Measurements from ENCODE around the gene LRRC39. TPM values are rescaled to one million over a fixed set of nuclear protein-coding genes. Genes with fewer than 3 reads are reported as not detected.

The LRRC39 gene
- total RNA-seq, 1 donor from 2014 or later, result 0.63 TPM

DNA sequence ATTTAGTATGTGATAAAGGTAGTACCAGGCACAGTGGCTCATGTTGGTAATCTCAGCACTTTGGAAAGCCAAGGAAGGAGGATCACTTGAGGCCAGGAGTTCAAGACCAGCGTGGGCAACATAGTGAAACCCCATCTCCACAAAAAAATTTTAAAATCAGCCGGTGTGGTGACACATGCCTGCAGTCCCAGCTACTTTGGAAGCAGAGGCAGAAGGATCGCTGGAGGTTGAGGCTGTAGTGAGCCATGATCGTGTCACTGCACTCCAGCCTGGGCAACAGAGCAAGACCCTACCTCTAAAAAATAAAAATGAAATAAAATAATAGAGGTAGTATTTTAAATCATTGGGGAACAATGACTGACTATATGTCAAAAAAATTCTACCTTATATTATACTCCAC is 62.5 kb downstream of the LRRC39 start:
- H3K4me3 Mint-ChIP-seq, result no peak overlapping the region
- peaks cover 4% of the 10 kb centered on the region for H3K36me3 Mint-ChIP-seq
- H3K27ac Mint-ChIP-seq, result no peak overlapping the region
- DNase-seq (ENCODE audit: extremely low spot score, unreplicated experiment), result no peak
- TF ChIP-seq, protein P1, sequence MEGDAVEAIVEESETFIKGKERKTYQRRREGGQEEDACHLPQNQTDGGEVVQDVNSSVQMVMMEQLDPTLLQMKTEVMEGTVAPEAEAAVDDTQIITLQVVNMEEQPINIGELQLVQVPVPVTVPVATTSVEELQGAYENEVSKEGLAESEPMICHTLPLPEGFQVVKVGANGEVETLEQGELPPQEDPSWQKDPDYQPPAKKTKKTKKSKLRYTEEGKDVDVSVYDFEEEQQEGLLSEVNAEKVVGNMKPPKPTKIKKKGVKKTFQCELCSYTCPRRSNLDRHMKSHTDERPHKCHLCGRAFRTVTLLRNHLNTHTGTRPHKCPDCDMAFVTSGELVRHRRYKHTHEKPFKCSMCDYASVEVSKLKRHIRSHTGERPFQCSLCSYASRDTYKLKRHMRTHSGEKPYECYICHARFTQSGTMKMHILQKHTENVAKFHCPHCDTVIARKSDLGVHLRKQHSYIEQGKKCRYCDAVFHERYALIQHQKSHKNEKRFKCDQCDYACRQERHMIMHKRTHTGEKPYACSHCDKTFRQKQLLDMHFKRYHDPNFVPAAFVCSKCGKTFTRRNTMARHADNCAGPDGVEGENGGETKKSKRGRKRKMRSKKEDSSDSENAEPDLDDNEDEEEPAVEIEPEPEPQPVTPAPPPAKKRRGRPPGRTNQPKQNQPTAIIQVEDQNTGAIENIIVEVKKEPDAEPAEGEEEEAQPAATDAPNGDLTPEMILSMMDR (conservative IDR thresholded peaks at IDR 0.05), result no peak
- H3K4me1 Mint-ChIP-seq (ENCODE audit: unreplicated experiment), result no peaks in the 10 kb centered on the region
- no peaks in the 10 kb centered on the region for H3K27me3 Mint-ChIP-seq
- H3K9me3 Mint-ChIP-seq, result no peaks in the 10 kb centered on the region

DNA sequence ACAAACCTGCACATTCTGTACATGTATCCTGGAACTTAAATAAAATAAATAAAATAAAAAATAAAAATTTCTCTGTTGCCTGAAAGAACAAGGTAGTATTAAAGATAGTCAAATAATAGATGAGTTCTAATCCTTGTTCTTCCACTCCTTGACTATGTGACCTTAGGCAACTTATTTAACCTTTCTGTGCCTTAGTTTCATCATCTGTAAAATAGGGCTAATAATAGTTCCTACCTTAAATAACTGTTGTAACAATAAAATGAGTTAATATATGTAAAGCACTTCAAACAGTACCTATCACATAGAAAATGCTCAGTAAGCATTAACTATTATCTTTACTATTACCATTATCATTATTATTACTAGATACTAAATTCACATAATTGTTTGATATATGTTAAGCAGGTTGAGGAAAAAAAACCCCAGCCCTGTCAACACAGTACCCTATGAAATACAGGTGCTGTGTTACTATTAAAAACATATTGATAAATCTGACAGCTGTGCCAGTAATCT is 68.4 kb downstream of the LRRC39 start:
- Mint-ChIP-seq H3K4me3 (no peak overlapping the region), H3K4me1 (ENCODE audit: unreplicated experiment) (no peaks in the 10 kb centered on the region), H3K36me3 (peaks cover 7% of the 10 kb centered on the region), H3K9me3 (no peaks in the 10 kb centered on the region), H3K27ac (no peak overlapping the region), H3K27me3 (no peaks in the 10 kb centered on the region)
- TF ChIP-seq, protein P1 (conservative IDR thresholded peaks at IDR 0.05), result no peak
- no peak for DNase-seq (ENCODE audit: extremely low spot score, unreplicated experiment)

DNA sequence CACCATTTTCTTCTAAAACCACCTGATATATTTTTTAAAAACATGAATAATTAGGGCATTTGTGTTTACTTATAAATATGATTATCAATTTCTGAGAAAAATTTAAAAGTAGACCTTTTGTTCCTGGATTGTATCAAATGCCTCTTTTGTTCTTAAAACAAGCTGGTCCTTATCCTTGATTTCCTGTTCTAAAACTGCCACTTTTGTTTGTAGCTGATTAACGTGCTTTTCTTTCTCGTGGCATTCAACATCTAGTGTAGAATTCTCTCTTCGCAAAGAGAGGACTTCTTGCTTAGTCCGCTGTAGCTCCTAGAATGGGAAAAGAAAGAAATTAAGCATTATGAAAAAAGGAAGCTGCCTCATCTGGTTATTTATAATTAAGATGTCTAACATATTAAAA is 70.4 kb downstream of the LRRC39 start:
- Mint-ChIP-seq H3K36me3 (peaks cover 3% of the 10 kb centered on the region), H3K4me3 (no peak overlapping the region)
- TF ChIP-seq, protein P1 (conservative IDR thresholded peaks at IDR 0.05), result no peak

DNA sequence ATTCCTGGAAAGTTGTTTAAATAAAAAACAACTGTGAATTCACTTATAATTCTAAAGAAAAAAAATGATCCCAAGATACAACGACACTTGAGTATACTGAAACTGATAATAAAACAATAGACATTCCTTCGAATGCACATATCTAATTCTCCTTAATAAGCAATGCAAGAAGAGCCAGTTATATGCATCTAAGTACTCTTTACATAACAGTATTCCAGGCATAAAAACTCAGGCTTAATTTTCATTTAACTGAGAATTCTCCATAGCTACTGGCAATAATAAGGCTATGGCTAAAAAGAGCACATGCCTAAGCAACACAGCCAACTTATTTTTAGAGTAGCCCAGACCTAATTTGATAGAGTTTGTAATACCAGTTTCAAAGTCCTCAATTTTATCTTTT is 76.5 kb downstream of the LRRC39 start:
- no peak overlapping the region for H3K4me3 Mint-ChIP-seq
- H3K9me3 Mint-ChIP-seq, result no peaks in the 10 kb centered on the region
- no peaks in the 10 kb centered on the region for H3K27me3 Mint-ChIP-seq
- H3K27ac Mint-ChIP-seq, result no peak overlapping the region
- H3K4me1 Mint-ChIP-seq (ENCODE audit: unreplicated experiment), result no peaks in the 10 kb centered on the region
- DNase-seq (ENCODE audit: extremely low spot score, unreplicated experiment), result no peak
- H3K36me3 Mint-ChIP-seq, result peaks cover 15% of the 10 kb centered on the region
- TF ChIP-seq, protein P1 (conservative IDR thresholded peaks at IDR 0.05), result no peak

More for the DNA sequence above, 70.4 kb downstream of the LRRC39 start:
- no peak for DNase-seq (ENCODE audit: extremely low spot score, unreplicated experiment)
- Mint-ChIP-seq H3K4me1 (ENCODE audit: unreplicated experiment) (no peaks in the 10 kb centered on the region), H3K27me3 (no peaks in the 10 kb centered on the region), H3K27ac (no peak overlapping the region), H3K9me3 (no peaks in the 10 kb centered on the region)

DNA sequence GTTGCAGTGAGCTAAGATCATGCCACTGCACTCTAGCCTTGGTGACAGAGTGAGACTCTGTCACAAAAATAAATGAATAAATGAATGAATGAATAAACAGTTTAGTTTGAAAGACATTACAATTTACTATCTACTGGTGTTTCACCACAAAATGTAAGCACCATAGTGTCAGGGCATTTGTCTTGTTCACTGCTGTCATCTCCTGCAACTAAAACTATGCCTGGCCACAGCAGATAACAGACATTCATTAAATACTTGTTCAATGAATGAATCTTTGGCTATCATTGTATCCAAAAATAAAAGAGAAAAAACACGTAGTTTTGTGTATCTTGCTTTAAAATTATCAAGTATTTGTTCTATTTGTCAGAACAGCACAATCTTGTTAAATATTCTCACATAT is 77.9 kb downstream of the LRRC39 start:
- peaks cover 17% of the 10 kb centered on the region for H3K36me3 Mint-ChIP-seq
- no peak overlapping the region for H3K4me3 Mint-ChIP-seq
- no peak for DNase-seq (ENCODE audit: extremely low spot score, unreplicated experiment)
- H3K27ac Mint-ChIP-seq, result no peak overlapping the region
- H3K9me3 Mint-ChIP-seq, result no peaks in the 10 kb centered on the region
- H3K27me3 Mint-ChIP-seq, result no peaks in the 10 kb centered on the region
- TF ChIP-seq, protein P1 (conservative IDR thresholded peaks at IDR 0.05), result no peak
- no peaks in the 10 kb centered on the region for H3K4me1 Mint-ChIP-seq (ENCODE audit: unreplicated experiment)

Other genes starting within 250 kb of the LRRC39 start
- 26.7 and 45.0 TPM in 2 replicates for gene SLC35A3, start 208.3 kb downstream of the LRRC39 start, total RNA-seq (ENCODE audit: low replicate concordance)
- gene SASS6, start 45.3 kb downstream of the LRRC39 start, total RNA-seq (ENCODE audit: low replicate concordance), result 4.2 and 9.2 TPM in 2 replicates
- 13.9 and 25.1 TPM in 2 replicates for gene TRMT13, start 45.1 kb downstream of the LRRC39 start, total RNA-seq (ENCODE audit: low replicate concordance)
- gene DBT, start 71.6 kb upstream of the LRRC39 start, total RNA-seq (ENCODE audit: low replicate concordance), result 21.4 and 22.6 TPM in 2 replicates
- 35.1 and 40.4 TPM in 2 replicates for gene RTCA, start 88.0 kb upstream of the LRRC39 start, total RNA-seq (ENCODE audit: low replicate concordance)
- gene CDC14A, start 174.2 kb upstream of the LRRC39 start, total RNA-seq (ENCODE audit: low replicate concordance), result 9.7 and 11.4 TPM in 2 replicates